Psoas muscle (tissue), 8 donors: ENCODE results near the gene TTC1. TPM values are rescaled to one million over a fixed set of nuclear protein-coding genes. Genes with fewer than 3 reads are reported as not detected.

Experiments used
- ATAC-seq, 4 donors: fragments of 200-7000 bp; cut with Tn5 transposase; one replicate each; pipeline ENCODE4 v1.9.1; 2020; ENCODE audit warnings: moderate library complexity in 3 of 4, mild to moderate bottlenecking in 2 of 4
- DNase-seq, 2 donors: peaks; one replicate each; pipeline ENCODE4 v3.0.0-alpha.2; 2020
- H3K27ac ChIP-seq: fragments of 200-600 bp; one replicate; pipeline ENCODE4 v1.8.0; 2022
- H3K27me3 ChIP-seq, 3 donors: fragments of 200-600 bp in 1 of 3; one replicate each; pipeline versions ENCODE4 v1.6.1 to v1.8.0; 2013 to 2022; ENCODE audit warnings: low read length in 2 of 3, mild to moderate bottlenecking in 2 of 3, moderate library complexity in 1 of 3; ENCODE audit not compliant: insufficient read depth in 3 of 3
- H3K36me3 ChIP-seq, 2 donors: fragments of 200-600 bp in 1 of 2; one replicate each; pipeline versions ENCODE4 v1.6.1 to v1.8.0; 2013 to 2022; ENCODE audit warnings: low read depth in 1 of 2, mild to moderate bottlenecking in 1 of 2, moderate library complexity in 1 of 2; ENCODE audit not compliant: insufficient read depth in 1 of 2
- H3K4me1 ChIP-seq: fragments of 200-600 bp; one replicate; pipeline ENCODE4 v1.8.0; 2022
- H3K4me3 ChIP-seq: fragments of 200-600 bp; one replicate; pipeline ENCODE4 v1.8.0; 2022; ENCODE audit warnings: mild to moderate bottlenecking
- H3K9me3 ChIP-seq: fragments of 200-600 bp; one replicate; pipeline ENCODE4 v1.8.0; 2022
- WGBS, 3 donors: extraction: QIAGEN DNeasy Blood & Tissue Kit; methylation state at CpG; one replicate each; pipeline versions ENCODE4 v1.1.6 to v1.1.7; 2013; 5-methylcytosine and 5-hydroxymethylcytosine counted together
- intact Hi-C, 2 donors: fragments of 100-400 bp; cut with DNase I; formaldehyde crosslinking; loops; one replicate each; pipeline versions ENCODE4 v1.11.0 to v1.14.2; 2022
- long read RNA-seq, 2 donors: library from polyadenylated mRNA; unstranded; transcript quantifications; one replicate each; pipeline ENCODE4 v2.0.0, GENCODE V29; 2021
- polyA plus RNA-seq, 3 donors: library from polyadenylated mRNA; stranded (reverse); fragments of 200-250 nt; gene quantifications; one replicate each; pipeline ENCODE4 v1.2.3, GENCODE V29; 2013
- total RNA-seq, 4 donors: library from RNA; stranded (reverse); fragmentation: NEBNext Ultra II Directional in 2 of 4; extraction: Animal tissue kit (Norgen Biotek cat#: 25700) in 2 of 4; gene quantifications; one replicate each; pipeline versions ENCODE4 v1.2.1 to v1.2.4, GENCODE V29; 2021 to 2023
- TF ChIP-seq, protein P1 (sequence below): fragments of 200-600 bp; IDR thresholded peaks from one replicate; pipeline ENCODE4 v1.8.0; 2022; ENCODE audit warnings: antibody characterized with exemption
- donor health status: healthy with polysubstance abuse.
- donor health status: DM: no; HTN: no; CAD: no; lungs with moderate emphysema.
- donor health status: Bipolar disorder and iron deficiency.
- donor health status: healthy.
- donor health status: DM: yes; HTN: yes; CAD: no.
- donor health status: DM: no; HTN: no; CAD: no.
- donor health status: DM: no; HTN: no; CAD: no.
- donor health status: DM: yes; HTN: yes; CAD: no.

Gene TTC1, protein sequence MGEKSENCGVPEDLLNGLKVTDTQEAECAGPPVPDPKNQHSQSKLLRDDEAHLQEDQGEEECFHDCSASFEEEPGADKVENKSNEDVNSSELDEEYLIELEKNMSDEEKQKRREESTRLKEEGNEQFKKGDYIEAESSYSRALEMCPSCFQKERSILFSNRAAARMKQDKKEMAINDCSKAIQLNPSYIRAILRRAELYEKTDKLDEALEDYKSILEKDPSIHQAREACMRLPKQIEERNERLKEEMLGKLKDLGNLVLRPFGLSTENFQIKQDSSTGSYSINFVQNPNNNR
- total RNA-seq (10 to 100 TPM; 55.2 to 64.3 (median 57.8) TPM), polyA plus RNA-seq (100 to 1,000 TPM in 1 of 3 donors, 10 to 100 TPM in 2; 80.3 to 181 (median 82.0) TPM)
- long read RNA-seq, donor 1, transcript TTC1-201 (8 exons, 1,467 nt) = major isoform, 17 of 24 reads
- long read RNA-seq, donor 1, partial matches to known transcripts = 3 of 24 reads
- long read RNA-seq, donor 1, other reads (novel, unspliced or antisense) = 0 of 24 reads
- long read RNA-seq, donor 2, transcript TTC1-205 (8 exons, 1,432 nt) = minor isoform, 5 of 80 reads
- long read RNA-seq, donor 2, transcript TTC1-201 (8 exons, 1,467 nt) = major isoform, 59 of 80 reads
- long read RNA-seq, donor 2, partial matches to known transcripts = 8 of 80 reads
- long read RNA-seq, donor 2, other reads (novel, unspliced or antisense) = 5 of 80 reads

DNA sequence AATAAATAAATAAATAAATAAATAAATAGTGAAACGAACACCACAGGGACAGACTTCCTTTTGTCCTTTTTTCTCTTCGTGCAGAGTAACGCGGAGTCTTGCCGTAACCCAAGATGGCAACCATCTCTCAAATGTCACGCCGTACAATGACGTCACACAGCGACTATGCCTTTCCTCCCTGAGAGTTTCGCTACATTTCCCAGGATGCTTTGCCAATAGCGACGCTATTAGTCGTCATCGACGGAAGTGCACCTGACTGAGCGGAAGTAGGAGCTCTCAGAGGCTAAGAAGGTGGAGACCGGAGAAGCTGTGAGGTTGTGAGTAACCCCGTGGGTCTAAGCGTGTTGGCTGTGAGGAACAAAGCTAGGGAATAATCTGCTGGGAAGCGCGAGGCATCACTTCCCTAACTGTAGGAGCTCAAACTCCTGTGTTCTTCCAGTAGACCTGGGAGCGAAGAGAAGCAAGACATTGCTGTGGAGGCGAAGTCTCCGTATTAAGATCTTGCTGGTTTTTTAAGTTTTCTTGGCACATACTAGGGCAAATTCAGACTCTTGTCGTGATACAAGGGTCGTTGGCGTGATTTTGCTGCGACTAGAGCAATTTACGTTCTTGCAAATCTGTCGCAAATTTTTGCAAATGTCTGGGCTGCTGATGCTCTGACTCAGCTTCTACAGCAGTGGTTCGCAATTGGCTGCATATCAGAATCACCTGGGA lies at the start of gene TTC1:
TTC1 (plus strand) TSS at position 263 of the 714 bp plus-strand sequence. CDS start 1,390 bp downstream, outside the sequence.
- peak within 1 kb of the TSS; percentile 91 for H3K4me3 ChIP-seq
- DNase-seq (peak; percentile 90 to 94), ATAC-seq (peak; percentile 98 to 100 (median 100))
- 1% methylated on average over 31 of the region's 31 CpGs for WGBS, 3 donors
- TF ChIP-seq, protein P1, sequence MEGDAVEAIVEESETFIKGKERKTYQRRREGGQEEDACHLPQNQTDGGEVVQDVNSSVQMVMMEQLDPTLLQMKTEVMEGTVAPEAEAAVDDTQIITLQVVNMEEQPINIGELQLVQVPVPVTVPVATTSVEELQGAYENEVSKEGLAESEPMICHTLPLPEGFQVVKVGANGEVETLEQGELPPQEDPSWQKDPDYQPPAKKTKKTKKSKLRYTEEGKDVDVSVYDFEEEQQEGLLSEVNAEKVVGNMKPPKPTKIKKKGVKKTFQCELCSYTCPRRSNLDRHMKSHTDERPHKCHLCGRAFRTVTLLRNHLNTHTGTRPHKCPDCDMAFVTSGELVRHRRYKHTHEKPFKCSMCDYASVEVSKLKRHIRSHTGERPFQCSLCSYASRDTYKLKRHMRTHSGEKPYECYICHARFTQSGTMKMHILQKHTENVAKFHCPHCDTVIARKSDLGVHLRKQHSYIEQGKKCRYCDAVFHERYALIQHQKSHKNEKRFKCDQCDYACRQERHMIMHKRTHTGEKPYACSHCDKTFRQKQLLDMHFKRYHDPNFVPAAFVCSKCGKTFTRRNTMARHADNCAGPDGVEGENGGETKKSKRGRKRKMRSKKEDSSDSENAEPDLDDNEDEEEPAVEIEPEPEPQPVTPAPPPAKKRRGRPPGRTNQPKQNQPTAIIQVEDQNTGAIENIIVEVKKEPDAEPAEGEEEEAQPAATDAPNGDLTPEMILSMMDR = no peak
- H3K4me1 ChIP-seq = peaks cover 15% of the 10 kb centered on the region
- peaks cover 4 to 34% of the 10 kb centered on the region in 2 donors for H3K36me3 ChIP-seq
- no peaks in the 10 kb centered on the region for H3K9me3 ChIP-seq
- intact Hi-C loops = no loop called here
- H3K27me3 ChIP-seq = no peaks in the 10 kb centered on the region
- H3K27ac ChIP-seq = peak within 1 kb of the TSS; percentile 93

DNA sequence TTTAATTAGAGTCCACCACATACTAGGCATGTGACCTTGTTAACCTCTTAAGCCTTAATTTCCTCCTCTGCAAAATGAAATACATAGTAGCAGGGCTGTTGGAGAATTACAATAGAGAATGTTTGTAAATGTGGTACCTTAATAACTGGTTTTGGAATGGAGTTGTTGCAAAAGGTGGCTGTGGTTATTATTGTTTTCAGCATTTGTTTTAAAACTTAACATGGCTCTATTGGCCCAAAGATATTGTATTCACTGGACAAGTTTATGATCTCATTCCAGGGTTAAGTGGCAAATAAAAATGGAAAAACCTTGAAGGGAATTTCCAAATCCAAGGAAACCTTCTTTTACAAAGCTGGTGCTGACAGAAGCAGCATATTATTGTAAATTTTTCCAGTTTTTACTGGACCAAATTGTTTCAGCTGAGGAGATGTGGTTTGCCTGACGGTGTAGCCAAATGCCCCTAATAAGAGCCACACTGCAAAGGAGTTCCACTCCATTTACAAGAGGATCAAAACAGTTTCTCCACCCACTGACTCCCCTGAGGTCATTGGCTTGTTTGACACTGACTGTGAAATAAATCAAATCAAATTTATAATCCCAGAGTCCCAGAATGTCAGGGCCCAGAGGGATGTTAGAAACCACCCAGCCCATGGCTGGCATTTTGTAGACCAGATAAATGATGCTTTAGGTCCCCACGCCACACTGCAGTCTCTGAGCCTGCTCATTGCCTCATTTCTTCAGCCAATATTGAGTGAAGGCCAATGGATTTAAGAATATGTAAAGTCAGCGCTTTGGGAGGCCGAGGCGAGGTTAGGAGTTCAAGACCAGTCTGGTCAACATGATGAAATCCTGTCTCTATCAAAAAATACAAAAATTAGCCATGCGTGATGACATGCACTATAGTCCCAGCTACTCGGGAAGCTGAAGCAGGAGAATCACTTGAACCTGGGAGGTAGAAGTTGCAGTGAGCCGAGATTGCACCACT lies 47.5 kb upstream of the TTC1 start:
- Histone ChIP-seq H3K27me3 (no peaks in the 10 kb centered on the region), H3K4me3 (no peak overlapping the region), H3K4me1 (no peaks in the 10 kb centered on the region), H3K9me3 (no peaks in the 10 kb centered on the region), H3K36me3 (no peaks in the 10 kb centered on the region), H3K27ac (no peak overlapping the region)
- no peak for ATAC-seq
- TF ChIP-seq, protein P1 = no peak
- intact Hi-C loops = no loop called here
- 85 to 88% (median 85%) methylated on average over 8 of the region's 8 CpGs for WGBS, 3 donors
- DNase-seq = no peak

DNA sequence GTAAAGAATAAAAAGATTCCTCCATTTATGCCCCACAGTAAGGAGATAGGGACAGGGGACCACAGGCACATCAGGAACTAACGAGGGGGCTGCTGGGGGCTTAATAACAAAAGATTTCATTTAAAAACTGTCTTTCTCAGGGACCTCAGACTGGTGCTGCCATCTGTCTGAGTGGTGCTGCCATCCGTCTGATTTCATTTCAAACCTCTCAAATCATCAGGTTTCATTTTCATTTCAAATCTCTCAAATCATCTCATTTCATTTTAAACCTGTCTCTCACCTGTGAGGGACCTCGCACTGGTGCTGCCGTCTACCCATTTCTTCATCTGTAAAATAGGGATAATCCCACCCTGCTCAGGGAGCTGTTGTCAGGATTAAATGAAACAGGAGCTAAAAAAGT lies 46.7 kb upstream of the TTC1 start:
- 79 to 90% (median 84%) methylated on average over 4 of the region's 4 CpGs for WGBS, 3 donors
- Histone ChIP-seq H3K36me3 (no peaks in the 10 kb centered on the region), H3K27me3 (peaks cover 0 to under 1% (median 0%) of the 10 kb centered on the region in 3 donors), H3K9me3 (no peaks in the 10 kb centered on the region), H3K4me1 (no peaks in the 10 kb centered on the region), H3K4me3 (no peak overlapping the region), H3K27ac (no peak overlapping the region)
- no peak for ATAC-seq
- no peak for DNase-seq
- intact Hi-C loops = no loop called here
- TF ChIP-seq, protein P1 = no peak

DNA sequence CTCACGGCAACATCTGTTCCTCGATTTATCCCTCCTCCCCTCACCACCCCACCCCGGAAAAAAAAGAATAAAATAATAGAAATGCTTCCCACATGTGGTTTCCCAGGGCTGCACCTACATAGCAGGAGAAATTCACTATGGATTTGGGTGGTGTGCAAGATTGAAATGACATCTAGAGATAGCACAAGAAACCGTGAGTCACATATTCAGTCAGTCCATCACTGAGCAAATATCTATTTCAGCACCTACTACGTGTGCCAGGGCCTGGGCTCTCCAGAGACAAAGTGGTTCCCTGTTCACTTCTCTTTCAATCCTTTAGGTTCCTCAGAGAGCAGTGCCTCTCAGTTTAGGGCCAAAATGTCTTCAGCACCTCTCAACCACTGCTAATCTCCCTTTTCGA lies 45.0 kb upstream of the TTC1 start:
- 82 to 86% (median 84%) methylated on average over 6 of the region's 6 CpGs for WGBS, 3 donors
- Histone ChIP-seq H3K36me3 (no peaks in the 10 kb centered on the region), H3K4me1 (no peaks in the 10 kb centered on the region), H3K9me3 (no peaks in the 10 kb centered on the region), H3K4me3 (no peak overlapping the region), H3K27ac (no peak overlapping the region), H3K27me3 (peaks cover 0 to 5% (median 0%) of the 10 kb centered on the region in 3 donors)
- no peak for DNase-seq
- TF ChIP-seq, protein P1 = no peak
- no peak for ATAC-seq
- intact Hi-C loops = no loop called here
